ENCODE measurements around the gene VASH2.

The VASH2 gene

DNA sequence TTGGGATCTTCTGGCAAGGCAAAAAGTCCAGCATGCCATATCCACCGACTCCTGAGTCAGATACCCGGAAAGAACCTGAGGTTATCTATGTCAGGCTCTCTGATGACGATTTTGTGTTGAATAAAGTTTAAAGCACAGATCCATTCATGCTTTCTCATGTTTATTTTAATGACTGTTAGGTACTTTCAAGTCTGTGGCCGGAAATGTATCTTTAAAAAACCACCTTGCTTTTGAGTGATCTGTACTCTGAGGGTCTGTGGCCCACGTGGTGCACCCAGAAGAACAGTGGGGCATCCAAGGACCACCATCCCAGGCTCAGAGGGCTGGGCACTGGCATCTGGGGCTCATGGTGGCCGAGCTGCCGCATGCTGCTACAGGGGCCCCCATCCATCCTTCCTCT, 30.1 kb upstream of the VASH2 start:
- in situ Hi-C loops (cut with HindIII; ENCODE audit: low sequenced_read_pairs), result no loop called here
- TF ChIP-seq, protein P1, sequence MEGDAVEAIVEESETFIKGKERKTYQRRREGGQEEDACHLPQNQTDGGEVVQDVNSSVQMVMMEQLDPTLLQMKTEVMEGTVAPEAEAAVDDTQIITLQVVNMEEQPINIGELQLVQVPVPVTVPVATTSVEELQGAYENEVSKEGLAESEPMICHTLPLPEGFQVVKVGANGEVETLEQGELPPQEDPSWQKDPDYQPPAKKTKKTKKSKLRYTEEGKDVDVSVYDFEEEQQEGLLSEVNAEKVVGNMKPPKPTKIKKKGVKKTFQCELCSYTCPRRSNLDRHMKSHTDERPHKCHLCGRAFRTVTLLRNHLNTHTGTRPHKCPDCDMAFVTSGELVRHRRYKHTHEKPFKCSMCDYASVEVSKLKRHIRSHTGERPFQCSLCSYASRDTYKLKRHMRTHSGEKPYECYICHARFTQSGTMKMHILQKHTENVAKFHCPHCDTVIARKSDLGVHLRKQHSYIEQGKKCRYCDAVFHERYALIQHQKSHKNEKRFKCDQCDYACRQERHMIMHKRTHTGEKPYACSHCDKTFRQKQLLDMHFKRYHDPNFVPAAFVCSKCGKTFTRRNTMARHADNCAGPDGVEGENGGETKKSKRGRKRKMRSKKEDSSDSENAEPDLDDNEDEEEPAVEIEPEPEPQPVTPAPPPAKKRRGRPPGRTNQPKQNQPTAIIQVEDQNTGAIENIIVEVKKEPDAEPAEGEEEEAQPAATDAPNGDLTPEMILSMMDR (IDR thresholded peaks at IDR 0.05; ENCODE audit: low read depth, low read length), result no peak
- H3K4me3 ChIP-seq (ENCODE audit: low read depth, low read length), result no peak overlapping the region
- no peak for DNase-seq (ENCODE audit: low read depth, low spot score)

DNA sequence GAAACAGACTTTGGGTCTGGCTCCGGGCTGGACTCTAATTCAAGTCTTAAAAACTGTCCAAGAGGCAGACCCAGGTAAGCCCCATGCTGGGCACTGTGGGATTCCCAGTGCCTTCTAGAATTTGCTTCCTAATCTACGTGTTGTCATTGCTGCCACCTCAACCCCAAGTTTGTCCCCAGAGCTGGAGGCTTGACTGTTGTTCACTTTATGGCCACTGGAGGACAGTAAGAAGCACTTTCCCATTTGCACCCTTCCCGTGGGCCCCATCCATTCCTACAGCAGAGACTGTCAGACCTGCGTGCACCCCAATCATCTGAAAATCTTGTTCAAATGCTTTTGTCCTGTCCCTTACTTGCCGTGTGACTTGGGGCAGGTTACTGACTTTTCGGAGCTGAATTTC, 29.4 kb upstream of the VASH2 start:
- in situ Hi-C loops (cut with HindIII; ENCODE audit: low sequenced_read_pairs), result no loop called here
- H3K4me3 ChIP-seq (ENCODE audit: low read depth, low read length), result no peak overlapping the region
- TF ChIP-seq, protein P1 (IDR thresholded peaks at IDR 0.05; ENCODE audit: low read depth, low read length), result peak; percentile 36
- DNase-seq (ENCODE audit: low read depth, low spot score), result no peak

DNA sequence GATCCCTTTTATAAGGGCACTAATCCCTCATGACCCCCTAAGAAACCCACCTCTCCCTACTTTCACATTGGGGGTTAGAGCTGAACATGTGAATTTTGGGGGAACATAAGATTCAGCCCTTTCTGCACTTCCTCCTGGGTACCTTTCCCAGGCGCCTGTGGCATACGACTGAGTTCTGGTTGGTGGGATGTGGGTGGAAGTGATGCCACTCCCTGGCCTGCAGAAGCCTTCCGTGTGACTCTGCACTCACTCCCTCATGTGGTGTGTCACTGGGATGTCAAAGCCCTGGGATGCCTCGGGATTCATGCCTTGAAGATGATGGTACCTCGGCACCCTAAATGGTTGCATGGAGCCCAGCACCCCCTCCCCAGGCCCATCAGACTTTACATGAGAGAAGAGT, 28.3 kb upstream of the VASH2 start:
- in situ Hi-C loops (cut with HindIII; ENCODE audit: low sequenced_read_pairs), result no loop called here
- DNase-seq (ENCODE audit: low read depth, low spot score), result no peak

DNA sequence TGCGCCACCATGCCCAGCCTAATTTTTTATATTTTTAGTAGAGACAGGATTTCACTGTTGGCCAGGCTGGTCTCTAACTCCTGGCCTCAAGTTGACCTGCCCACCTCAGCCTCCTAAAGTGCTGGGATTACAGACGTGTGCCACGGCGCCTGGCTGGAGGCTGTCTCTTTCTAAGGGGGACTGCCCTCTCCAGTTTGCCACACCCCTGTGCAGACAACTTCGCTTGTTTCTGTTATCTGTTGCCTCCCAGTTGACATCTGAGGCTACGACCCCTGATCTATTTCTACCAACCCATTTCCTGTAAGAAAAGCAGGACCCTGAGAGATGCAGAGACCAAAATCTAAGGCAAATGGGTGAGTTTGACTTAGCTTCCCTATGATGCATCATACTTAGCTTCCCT, 24.0 kb upstream of the VASH2 start:
- TF ChIP-seq, protein P1 (IDR thresholded peaks at IDR 0.05; ENCODE audit: low read depth, low read length), result no peak
- no peak for DNase-seq (ENCODE audit: low read depth, low spot score)
- in situ Hi-C loops (cut with HindIII; ENCODE audit: low sequenced_read_pairs), result no loop called here
- no peak overlapping the region for H3K4me3 ChIP-seq (ENCODE audit: low read depth, low read length)

More for the DNA sequence above, 28.3 kb upstream of the VASH2 start:
- H3K4me3 ChIP-seq (ENCODE audit: low read depth, low read length), result no peak overlapping the region
- TF ChIP-seq, protein P1 (IDR thresholded peaks at IDR 0.05; ENCODE audit: low read depth, low read length), result no peak

GRCh38 chr1:212928323-212929291, 21.7 kb upstream of the VASH2 start:
- DNase-seq (ENCODE audit: low read depth, low spot score), result no peak
- TF ChIP-seq, protein P1 (IDR thresholded peaks at IDR 0.05; ENCODE audit: low read depth, low read length), result no peak
- in situ Hi-C loops (cut with HindIII; ENCODE audit: low sequenced_read_pairs), result no loop called here
- H3K4me3 ChIP-seq (ENCODE audit: low read depth, low read length), result no peak overlapping the region

DNA sequence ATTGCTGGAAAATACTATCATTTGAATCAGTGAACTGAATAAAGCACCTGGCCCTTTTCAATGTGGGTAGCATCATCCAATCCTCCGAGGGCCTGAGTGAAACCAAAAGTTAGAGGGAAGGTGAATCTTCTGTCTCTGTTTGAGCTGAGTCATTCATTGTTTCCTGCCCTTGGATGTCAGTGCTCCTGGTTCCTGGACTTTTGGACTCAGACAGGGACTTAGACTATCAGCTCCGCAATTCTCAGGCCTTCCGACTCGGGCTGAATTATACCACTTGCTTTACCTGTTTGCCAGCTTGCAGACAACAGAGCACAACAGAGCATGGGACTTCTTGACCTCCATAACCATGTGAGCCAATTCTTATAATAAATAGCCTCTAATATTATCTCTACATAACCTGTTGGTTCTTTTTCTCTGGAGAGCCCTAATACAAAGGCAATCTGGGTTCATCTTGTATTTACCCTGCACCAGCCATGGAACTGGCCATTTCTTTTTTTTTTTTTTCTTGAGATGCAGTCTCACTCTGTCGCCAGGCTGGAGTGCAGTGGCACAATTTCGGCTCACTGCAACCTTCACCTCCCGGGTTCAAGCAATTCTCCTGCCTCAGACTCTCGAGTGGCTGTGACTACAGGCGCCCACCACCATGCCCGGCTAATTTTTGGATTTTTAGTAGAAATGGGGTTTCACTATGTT, 19.2 kb upstream of the VASH2 start:
- in situ Hi-C loops (cut with HindIII; ENCODE audit: low sequenced_read_pairs), result no loop called here
- H3K4me3 ChIP-seq (ENCODE audit: low read depth, low read length), result no peak overlapping the region
- TF ChIP-seq, protein P1 (IDR thresholded peaks at IDR 0.05; ENCODE audit: low read depth, low read length), result no peak
- DNase-seq (ENCODE audit: low read depth, low spot score), result no peak

Measured in astrocyte of the spinal cord (primary cell).